Stimulated activated CD8-positive, alpha-beta memory T cell treated with anti-CD3 and anti-CD28 coated beads, Interleukin-4, amount 100 ng/mL, for 48 hours (primary cell): ENCODE results near the gene GABRB2.

Experiments
- DNase-seq: peaks from one replicate; pipeline ENCODE4 v3.0.0-alpha.2; 2020

Gene GABRB2

GRCh38 chr5:161471211-161471950, 75.1 kb downstream of the GABRB2 start:
- no peak for DNase-seq

DNA sequence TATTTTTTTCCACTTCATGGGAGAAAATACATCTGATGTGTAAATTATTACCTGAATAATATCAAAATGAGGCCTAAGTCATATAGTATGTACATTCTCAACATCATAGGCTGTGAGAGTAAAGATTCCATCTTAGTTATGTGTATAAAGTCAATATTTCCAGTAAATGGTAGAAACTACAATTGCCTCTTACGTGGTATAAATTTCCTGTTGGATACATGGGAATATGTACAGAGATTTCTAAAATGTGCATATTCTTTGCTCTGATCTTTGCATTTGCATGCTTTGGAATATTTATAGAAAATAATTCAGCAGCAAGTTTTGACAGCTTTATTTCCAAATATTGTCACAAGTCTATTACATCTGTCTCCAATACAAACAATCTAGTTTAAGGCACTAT, 78.8 kb downstream of the GABRB2 start:
- no peak for DNase-seq

DNA sequence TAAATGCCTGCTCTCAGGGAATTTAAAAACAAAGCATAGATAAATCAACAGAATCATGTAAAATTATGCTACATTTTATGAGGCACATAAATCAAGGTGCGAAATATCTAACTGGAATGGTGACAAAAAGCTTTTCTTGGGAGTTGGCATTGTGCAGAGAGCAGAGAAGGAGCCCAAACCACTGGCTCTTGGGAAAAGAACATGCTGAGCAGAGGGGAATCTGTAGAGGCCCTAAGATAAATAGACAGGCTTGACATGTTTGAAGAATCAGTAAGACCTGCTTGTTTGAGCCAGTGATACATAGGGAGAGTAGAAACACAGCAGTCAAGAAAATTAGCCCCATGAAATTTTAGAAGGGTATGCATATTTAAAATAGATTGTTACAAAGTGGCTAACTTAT, 85.8 kb downstream of the GABRB2 start:
- no peak for DNase-seq

- no peak for DNase-seq
These were observed 99.9 kb downstream of the GABRB2 start for GRCh38 chr5:161446655-161447054.

GRCh38 chr5:161442471-161442870, 104.1 kb downstream of the GABRB2 start:
- DNase-seq, result no peak

DNA sequence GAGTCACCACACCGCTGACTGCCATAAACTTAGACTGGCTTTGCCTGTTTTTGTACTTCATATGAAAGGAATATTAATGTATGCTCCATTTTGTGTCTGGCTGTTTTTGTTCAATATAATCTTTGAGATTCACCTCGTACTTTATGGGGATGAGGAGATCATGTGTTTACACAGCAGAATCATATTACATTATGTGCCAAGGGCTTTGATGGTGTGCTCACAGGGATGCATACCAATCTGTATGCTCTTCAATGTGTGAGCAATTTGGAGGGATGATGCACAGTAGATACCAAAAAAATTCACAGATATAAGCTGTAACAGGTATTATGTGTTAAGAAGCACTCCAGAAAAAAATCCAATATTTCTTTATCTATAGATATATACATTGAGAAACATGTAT, 113.7 kb downstream of the GABRB2 start:
- no peak for DNase-seq

DNA sequence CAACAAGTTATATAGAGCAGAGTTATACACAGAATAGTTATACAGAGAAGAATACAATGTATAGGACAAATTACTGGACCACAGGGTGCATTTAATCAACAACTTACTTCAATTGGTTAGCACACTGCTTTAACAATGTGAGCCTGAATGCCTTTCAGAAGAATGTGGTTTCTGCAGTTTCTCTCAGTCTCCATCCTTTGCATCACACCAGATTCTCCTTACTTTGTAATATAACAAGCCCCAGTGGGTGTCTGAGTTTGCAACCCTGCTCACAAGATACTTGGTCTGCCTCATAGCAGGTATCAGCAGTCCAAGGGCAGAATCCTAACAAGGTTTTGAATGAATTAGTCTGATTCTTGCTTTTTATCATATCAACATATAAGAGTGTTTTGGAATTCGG, 114.6 kb downstream of the GABRB2 start:
- DNase-seq, result no peak

DNA sequence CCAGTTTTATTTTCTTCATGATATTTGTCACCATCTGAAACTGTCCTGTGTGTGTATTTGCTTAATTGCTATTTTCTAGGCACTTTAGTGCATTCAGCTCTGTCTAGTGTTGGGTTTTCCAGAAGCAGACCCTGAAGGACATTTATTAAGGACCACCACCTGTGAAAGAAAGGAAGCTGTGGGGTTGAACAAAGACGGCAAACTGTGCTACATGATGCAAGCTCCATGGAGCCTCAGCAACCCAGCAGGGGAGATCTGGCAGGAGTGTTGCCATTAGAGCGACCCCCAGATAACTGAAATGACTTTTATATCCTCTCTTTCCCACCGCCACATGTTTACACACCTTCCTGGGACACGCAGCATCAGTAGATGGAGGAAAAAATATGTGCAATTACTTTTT, 125.5 kb downstream of the GABRB2 start:
- no peak for DNase-seq

DNA sequence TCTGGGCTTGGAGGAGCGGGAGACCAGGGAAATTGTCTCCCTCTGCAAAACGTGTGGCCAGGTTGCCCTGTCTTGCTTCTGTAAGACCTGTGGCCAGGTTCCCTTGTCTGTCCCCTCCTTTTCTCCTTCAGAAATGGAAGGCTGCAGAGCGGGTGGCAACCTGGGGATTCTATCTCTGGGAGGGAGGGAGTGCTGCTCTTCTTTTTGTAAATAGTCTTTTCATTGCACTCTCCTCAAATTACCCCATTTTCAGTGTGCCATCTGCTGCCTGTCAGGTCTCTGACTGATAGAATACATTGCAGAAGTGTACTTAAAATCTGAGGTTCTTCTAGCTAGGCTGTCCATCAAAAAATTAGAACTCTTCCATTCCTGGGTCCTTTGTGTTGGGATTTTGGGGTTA, 126.0 kb downstream of the GABRB2 start:
- DNase-seq, result no peak

DNA sequence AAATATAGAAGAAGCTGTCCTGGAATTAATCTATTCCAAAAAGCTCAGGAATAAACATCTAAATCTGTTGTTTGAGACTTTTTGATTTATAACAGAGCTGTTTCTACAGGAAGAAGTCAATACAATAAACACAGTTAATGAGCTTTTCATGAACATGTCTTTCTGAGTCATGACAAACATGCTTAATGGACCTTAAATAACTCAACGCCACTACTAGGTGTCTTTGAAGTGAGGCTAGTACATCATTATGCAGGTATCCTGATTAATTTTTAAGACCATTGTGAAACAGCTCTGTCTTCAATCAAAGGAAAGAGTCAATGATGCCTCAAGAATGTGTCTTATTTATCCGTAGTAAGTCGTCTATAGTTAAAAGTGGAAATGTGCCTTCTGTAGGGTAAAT, 131.6 kb downstream of the GABRB2 start:
- DNase-seq, result no peak

DNA sequence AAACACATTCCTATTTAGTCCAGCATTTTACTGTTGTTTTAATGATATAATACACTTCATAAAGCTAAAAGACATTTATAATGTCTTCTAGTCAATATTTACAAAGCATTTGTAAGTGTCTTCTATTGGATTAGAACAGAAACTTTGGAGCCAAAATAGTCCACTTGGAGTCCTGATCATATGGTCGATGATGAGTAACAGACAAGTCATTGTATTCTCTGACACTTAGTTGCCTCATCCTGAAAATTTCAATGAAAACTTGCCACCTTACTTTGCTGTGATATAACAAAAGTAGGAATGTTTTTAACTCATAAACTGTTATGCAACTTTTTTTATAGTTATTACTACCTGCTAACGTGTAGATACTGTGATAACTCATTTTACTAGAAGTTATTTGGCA, 132.5 kb downstream of the GABRB2 start:
- no peak for DNase-seq

- DNase-seq, result no peak
These were observed 133.7 kb downstream of the GABRB2 start for GRCh38 chr5:161412792-161413191.

DNA sequence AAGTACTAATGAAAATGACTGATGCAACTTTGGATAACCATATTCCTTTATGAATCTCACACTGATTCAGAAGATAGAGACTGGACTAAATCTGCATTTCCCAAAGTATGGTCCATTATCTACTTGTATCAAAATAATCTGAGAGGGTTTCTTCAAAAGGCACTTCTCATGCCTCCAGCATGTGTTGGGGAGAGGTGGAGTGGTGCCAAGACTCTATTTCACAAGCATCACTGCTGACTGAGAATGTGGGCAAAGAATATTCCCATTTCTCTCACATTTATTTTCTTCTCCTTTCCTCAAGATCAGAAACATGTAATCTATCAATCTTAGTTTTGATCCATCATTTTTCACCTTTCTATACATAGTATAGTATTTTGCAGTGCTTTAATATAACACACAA, 135.4 kb downstream of the GABRB2 start:
- DNase-seq, result no peak

DNA sequence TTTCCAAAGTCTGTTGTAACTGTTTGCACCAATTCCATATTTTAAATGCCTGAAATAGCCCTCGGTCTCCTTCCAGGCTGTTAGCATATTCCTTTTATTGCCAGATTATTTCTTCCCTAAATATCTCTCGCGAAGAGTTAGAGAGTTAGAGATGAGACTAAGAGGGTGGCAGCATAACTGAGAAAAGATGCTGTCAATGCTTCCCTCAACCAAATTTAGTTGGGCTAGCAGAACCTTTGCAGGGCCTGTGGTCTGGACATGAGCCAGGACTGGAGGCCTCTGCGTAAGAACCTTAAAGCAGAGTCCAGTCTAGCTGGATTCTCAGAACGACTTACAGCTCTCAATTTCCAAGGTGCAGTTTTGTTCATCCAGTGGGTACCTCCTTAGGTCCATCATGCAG, 135.9 kb downstream of the GABRB2 start:
- no peak for DNase-seq

DNA sequence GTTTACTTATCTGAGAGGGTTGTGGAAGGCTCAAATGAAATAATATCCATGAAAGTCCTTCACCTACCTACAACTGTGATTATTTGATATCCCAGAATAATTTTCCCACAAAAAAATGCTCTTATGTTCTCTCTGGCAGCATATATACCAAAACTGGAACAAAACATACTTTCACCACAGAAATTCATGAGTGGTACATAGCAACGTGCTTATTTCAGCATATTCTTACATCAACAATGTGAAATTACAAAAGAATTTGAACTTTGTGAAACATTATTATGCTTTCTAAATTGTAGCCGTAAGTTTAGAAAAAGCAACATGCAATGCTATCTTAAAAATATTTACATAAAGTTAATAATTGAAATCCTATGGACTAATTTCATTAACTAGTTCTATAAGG, 137.1 kb downstream of the GABRB2 start:
- no peak for DNase-seq

- no peak for DNase-seq
These were observed 139.6 kb downstream of the GABRB2 start for GRCh38 chr5:161406880-161407279.

GRCh38 chr5:161403996-161404395, 142.5 kb downstream of the GABRB2 start:
- no peak for DNase-seq

DNA sequence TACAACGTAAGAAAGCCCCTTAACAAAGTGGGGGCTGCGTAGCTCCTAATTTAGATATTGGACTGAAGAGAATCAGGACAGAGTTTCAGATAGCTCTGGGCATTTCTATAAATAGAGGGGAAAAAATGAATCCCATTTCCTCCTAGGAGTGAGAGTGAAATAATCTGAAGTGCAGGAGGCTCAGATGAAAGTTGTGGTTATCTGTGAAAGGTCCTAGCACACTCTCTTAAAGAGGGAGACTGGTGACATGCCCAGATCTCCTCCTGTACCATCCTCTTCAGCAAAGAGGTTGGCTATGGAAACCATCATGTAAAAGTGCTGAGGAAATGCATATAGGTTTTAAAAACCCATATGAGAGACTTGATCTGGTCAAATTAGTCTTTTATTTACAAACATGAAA, 143.4 kb downstream of the GABRB2 start:
- DNase-seq, result no peak

DNA sequence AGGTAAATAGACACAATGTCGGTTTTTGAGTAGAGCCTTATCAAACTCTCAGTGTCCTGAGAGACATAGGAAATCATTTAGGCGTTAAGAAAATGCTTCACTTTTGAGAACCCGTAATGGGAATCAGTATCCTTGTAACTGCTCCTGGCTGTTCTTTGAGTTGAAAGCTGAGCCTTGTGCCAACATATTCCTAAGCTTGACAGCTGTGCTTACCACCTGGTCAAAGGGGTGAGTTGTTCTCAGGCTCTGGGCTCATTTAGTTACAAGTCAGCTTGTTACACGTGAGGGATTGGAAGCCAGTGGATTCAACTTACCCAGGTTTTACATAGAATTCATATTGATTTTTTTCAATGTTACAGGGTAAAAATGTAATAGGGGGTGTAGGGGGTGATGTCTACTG, 145.9 kb downstream of the GABRB2 start:
- no peak for DNase-seq

- DNase-seq, result no peak
These were observed 146.4 kb downstream of the GABRB2 start for GRCh38 chr5:161399996-161400562.

DNA sequence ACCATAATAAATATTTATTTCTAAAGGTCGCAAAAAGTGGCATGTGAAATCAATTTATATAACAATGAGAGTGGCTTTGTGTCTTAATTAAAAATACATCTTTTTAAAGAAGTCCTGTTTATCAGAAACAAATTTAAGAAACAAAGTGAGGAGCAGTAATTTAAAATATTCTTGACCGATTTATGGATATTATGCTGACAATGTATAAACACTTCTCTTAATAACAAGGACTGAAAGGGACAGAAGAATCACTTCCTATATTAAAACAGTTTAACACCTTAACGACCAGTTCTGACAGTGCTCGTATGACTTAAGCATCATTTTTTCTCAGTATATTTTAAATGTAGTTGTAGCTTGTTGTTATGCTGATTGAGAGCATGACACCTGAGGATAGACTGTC, 149.1 kb downstream of the GABRB2 start:
- DNase-seq, result no peak

DNA sequence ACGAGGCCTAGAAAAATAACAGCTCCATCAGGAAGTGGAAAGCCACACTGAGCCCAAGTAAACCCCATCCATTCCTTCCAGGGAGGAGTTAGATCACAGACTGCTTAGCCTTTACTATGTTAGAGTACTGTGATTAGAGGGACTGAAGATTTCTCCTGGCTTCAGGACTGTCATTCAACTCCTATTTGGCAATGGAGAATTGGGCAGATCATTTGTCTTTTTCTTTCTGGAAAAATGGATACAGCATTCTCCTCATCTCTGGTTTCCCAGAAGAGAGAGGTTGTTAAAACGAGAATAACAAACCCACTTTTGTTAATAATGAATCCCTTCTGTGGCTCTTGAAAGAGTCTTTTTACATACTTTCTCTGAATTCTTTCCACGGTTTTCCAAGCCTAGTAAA, 150.4 kb downstream of the GABRB2 start:
- no peak for DNase-seq

GRCh38 chr5:161391724-161392123, 154.8 kb downstream of the GABRB2 start:
- DNase-seq, result no peak

- DNase-seq, result no peak
These were observed 155.5 kb downstream of the GABRB2 start for GRCh38 chr5:161391016-161391415.

DNA sequence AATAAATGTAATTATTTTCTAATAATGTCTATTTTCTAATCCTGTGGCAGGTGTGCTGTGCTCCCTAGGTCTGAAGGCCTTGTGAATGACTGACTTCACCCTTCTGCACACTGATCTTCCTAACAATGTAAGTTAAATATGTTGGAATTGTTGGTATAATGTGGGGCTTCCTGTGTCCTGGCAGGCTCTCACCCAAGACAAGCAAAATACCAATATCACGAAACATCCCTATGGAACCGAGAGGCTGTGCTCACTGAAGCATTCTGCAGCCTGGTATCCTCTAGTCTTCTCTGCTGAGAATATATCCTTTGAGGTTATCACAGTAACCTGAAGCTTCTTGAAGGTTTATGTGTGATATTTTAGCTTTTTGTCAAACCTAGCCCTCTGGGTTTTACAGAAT, 159.4 kb downstream of the GABRB2 start:
- no peak for DNase-seq
